GM10266 (cell line): ENCODE data around the gene VWC2.
"Not testable (repeated sequence)": the region's sequence is repeated elsewhere in the genome, so short reads cannot be mapped to it uniquely, and the experiment has no call there.

Source experiments
- DNase-seq: peaks from one replicate; pipeline ENCODE4 v3.0.0; 2012; ENCODE audit errors: extremely low spot score
- TF ChIP-seq, protein P1 (sequence below): IDR thresholded peaks from 2 replicates; pipeline ENCODE4 v1.5.1; 2012; ENCODE audit warnings: mild to moderate bottlenecking, low read depth; ENCODE audit not compliant: control insufficient read depth, insufficient read depth; ENCODE audit errors: missing control alignments

The VWC2 gene

GRCh38 chr7:49850921-49851613 lies 77.6 kb downstream of the VWC2 start:
- DNase-seq = no peak
- TF ChIP-seq, protein P1, sequence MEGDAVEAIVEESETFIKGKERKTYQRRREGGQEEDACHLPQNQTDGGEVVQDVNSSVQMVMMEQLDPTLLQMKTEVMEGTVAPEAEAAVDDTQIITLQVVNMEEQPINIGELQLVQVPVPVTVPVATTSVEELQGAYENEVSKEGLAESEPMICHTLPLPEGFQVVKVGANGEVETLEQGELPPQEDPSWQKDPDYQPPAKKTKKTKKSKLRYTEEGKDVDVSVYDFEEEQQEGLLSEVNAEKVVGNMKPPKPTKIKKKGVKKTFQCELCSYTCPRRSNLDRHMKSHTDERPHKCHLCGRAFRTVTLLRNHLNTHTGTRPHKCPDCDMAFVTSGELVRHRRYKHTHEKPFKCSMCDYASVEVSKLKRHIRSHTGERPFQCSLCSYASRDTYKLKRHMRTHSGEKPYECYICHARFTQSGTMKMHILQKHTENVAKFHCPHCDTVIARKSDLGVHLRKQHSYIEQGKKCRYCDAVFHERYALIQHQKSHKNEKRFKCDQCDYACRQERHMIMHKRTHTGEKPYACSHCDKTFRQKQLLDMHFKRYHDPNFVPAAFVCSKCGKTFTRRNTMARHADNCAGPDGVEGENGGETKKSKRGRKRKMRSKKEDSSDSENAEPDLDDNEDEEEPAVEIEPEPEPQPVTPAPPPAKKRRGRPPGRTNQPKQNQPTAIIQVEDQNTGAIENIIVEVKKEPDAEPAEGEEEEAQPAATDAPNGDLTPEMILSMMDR = no peak

- DNase-seq = not testable (repeated sequence)
These were observed 78.1 kb downstream of the VWC2 start for GRCh38 chr7:49851614-49851934.

DNA sequence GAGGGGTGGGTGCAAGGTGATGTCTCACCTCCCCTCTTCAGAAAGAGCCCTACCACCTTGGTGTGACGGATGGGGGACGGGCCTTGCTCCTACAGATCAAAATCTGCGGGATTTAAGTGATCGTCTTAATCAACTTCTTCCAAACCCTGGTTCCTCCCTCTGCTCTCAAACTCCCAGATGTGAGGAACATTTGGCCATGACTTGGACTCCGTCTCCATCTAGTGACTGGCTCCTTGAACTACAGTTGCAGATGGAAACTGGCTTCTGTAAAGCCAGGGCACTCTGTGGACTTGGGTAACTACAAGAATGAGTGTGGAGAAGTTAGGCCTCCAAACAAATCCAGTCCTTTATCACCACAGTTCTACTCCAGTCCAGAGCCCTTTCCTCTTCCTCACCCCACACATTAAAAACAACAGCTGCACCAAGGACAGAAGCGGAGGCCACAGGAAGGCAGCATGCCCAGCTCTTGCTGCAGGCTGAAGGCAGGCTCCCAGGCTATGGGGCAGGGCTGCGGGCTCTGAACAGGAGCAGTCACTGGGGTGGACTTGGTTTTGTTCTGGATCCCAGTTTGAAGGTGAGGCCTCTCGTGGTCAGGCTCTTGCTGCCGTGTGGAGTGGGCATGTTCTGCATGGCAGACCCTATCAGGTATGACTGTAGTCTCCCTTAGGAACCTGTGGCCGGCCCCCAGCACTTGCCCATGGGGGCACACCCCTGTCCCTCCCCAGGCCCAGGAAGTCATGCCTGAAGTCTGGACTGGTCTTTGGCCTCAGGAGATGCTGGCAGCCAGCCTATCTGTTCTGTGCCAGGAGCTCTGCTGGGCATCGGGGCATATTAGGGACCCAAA lies 79.4 kb downstream of the VWC2 start:
- peak; percentile 42 for DNase-seq
- TF ChIP-seq, protein P1 = peak; percentile 88

DNA sequence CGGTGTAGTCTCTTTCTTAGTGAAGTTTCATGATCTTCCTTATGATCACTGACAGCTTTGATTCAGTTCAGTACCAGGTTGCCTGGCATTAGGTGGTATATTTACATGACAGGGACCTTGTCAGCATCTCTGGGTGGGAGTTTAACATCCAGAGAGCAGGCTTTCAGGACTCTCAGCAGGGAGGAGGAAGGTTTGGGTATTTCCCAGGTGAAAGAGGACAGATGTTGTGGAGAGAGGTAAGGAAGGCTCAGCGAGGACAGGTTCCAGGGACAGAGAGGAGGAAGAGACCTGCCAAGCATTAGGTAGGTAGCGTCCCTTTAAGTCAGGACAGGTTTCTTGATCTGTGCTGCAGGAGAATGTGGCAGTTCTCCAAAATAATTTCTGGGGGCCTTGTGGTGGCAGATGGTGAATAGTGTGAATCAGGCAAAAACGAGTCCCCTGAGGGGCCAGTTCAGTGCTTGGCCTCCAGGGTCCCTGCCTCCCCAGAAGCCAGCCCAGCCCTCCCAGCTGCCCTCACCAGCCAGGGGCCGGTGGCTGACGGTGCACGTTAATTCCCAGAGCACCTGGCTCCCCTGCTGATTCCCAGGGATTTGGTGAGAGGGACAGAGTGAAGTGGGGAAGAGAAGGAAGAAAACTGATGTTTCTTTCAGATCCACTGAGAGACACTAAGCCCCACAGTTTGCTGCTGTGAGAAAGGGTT lies 82.0 kb downstream of the VWC2 start:
- no peak for DNase-seq
- TF ChIP-seq, protein P1 = no peak

GRCh38 chr7:49860293-49860692 lies 86.9 kb downstream of the VWC2 start:
- DNase-seq = no peak
- TF ChIP-seq, protein P1 = no peak

DNA sequence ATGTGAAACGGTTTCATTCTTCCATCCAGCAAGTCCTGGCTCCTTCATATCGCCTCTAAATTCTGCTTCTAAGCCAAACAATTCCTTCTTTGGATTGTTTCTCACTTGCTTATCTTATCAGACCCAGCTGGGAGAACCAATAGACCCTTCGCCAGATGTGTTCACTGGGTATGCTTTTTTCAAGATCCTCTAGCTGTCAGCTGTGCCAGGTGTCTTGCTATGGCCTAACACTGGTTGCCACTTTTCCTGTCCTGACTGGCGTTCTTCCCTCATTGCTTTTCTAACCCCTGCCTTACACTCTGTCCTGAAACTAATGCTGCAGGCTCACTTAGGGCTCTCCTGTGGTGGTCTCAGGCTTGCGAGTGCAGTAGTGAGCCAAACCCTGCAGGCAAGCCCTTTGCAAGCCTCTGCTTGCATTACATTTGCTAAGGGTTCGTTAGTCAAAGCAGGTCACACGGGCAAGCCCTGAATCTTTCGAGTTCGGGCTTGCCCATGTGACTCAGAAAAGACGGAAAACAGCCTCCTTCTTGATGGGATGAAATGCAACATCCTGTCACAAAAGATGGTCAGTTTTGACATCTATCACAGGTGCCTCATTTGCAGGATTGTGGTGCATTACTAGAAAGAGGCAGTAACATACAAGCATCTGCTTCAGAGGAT lies 92.8 kb downstream of the VWC2 start:
- TF ChIP-seq, protein P1 = no peak
- DNase-seq = no peak

DNA sequence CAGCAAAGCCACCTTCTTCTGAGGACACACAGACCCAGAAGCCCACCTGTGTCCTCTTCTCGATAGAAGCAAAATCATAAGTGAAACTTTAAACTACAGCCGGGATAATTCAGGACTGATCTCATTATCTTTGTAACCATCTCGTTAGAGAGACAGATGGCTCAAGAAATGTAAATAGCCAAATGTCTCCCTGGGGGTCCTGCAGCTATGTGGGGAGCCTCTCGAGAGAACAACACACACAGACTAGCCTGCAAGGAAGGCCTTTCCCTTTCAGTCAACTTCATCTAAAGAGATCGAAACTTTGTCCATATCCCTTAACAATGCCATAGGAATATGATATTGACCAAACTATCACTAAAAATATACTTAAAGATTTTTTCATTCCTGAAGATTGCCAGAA lies 93.5 kb downstream of the VWC2 start:
- TF ChIP-seq, protein P1 = no peak
- no peak for DNase-seq
